HUES48 (cell line): ENCODE data around the gene SLC23A3.

Source experiments
- H3K27ac ChIP-seq: one replicate; pipeline ENCODE4 v1.7.0; 2013; ENCODE audit warnings: low read depth, low read length, inconsistent platforms
- H3K27me3 ChIP-seq: 2 replicates; pipeline ENCODE4 v1.6.1; 2013; ENCODE audit warnings: mild to moderate bottlenecking, low read length; ENCODE audit not compliant: control insufficient read depth, insufficient read depth
- H3K36me3 ChIP-seq: 2 replicates; pipeline ENCODE4 v1.6.1; 2013; ENCODE audit warnings: low read length; ENCODE audit not compliant: control insufficient read depth, insufficient read depth
- H3K4me1 ChIP-seq: 2 replicates; pipeline ENCODE4 v1.6.1; 2013; ENCODE audit warnings: mild to moderate bottlenecking, low read length; ENCODE audit not compliant: control insufficient read depth, insufficient read depth
- H3K4me3 ChIP-seq: 2 replicates; pipeline ENCODE4 v1.5.1; 2013; ENCODE audit warnings: mild to moderate bottlenecking, low read depth, low read length
- H3K9ac ChIP-seq: 2 replicates; pipeline ENCODE4 v1.6.1; 2013; ENCODE audit warnings: mild to moderate bottlenecking, low read depth, low read length, moderate library complexity
- H3K9me3 ChIP-seq: 2 replicates; pipeline ENCODE4 v1.6.1; 2013; ENCODE audit warnings: low read length; ENCODE audit not compliant: control insufficient read depth, insufficient read depth

The SLC23A3 gene

DNA sequence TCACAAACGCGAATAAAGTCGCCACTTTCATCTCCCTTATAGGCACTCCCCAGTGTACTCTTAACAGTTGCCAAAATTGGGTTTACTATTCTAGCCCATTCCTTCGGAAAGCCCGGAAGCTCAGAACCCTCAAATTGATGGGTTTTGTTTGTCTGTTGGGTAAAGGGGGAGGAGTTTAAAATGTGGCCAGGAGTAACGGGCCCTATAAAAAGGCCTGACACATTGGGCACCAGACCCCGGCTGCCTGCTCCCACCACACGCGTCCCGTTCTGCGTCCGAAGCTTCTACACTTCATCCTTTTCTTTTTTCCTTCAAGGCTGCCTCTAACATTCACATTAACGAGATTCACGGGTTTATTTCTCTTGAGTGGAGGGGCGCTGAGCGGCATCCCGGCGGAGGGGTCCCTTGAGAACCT is 10.1 kb downstream of the SLC23A3 start:
- peaks cover 13% of the 10 kb centered on the region for H3K36me3 ChIP-seq
- H3K27me3 ChIP-seq: no peaks in the 10 kb centered on the region
- peaks cover 10% of the 10 kb centered on the region for H3K4me1 ChIP-seq
- H3K4me3 ChIP-seq: peak overlapping the region; percentile 94
- H3K9me3 ChIP-seq: no peaks in the 10 kb centered on the region
- H3K27ac ChIP-seq: no peak overlapping the region
- no peak overlapping the region for H3K9ac ChIP-seq

DNA sequence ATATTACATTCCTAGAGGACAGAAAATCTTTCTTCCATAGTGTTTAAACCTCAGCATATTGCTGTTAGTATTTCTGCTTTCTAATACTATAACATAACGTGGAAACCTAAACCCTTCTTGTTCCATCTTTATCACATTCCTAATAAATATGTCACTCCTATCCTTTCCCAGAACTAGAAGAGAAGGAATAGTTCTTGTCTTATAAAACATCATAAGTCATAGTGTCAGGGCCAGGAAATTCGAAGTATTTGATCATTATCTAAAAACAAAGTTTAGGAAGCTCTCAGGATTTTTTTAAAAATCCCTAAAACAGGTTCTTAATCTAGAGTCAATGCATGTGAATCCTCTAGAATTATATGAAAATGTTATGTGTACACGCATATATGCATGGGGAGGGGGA is 11.2 kb downstream of the SLC23A3 start:
- peaks cover 10% of the 10 kb centered on the region for H3K4me1 ChIP-seq
- H3K27ac ChIP-seq: no peak overlapping the region
- H3K27me3 ChIP-seq: no peaks in the 10 kb centered on the region
- H3K9me3 ChIP-seq: no peaks in the 10 kb centered on the region
- peaks cover 23% of the 10 kb centered on the region for H3K36me3 ChIP-seq
- H3K9ac ChIP-seq: no peak overlapping the region
- no peak overlapping the region for H3K4me3 ChIP-seq

DNA sequence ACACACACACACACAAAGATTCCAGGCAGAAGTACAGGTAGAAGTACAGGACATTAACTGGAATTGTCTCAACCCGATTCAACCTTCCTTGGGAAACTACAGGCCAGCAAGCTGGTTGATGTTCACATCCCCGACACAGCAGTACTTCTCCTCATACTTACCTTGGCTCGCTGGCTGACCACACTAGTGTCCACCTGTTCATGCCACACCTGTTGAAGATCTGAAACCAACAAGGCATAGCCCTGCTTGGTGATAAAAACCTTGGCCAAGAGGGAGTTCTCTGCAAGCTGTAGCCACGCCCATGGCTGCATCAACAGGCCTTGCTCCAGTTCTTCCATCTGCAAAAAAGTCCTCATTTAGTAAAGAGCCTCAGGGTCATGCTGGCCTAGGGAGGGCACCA is 11.8 kb downstream of the SLC23A3 start:
- Histone ChIP-seq H3K4me1 (peaks cover 10% of the 10 kb centered on the region), H3K9ac (no peak overlapping the region), H3K27ac (no peak overlapping the region), H3K36me3 (peaks cover 26% of the 10 kb centered on the region), H3K9me3 (no peaks in the 10 kb centered on the region), H3K27me3 (no peaks in the 10 kb centered on the region), H3K4me3 (no peak overlapping the region)

DNA sequence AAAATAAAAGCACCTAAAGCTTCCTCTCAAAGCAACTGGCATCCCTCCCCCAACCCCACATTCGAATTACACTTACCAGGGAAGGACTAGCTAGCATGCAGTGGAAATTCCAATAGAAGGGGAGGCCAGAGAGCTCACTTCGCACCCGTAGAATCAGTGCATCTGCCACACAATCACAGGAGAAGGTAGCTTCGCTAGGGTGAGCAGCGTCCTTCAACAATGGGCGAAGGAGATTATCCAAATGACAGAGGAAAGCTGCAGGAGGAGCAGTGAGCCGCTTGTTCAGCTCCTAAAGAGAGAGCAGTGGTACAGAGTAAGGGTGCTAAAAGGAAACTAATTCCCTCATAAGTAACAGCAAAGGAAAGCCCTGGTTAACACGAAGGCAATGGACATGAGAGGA is 12.4 kb downstream of the SLC23A3 start:
- peaks cover 28% of the 10 kb centered on the region for H3K36me3 ChIP-seq
- H3K9me3 ChIP-seq: no peaks in the 10 kb centered on the region
- H3K9ac ChIP-seq: no peak overlapping the region
- H3K4me1 ChIP-seq: peaks cover 10% of the 10 kb centered on the region
- H3K4me3 ChIP-seq: no peak overlapping the region
- no peak overlapping the region for H3K27ac ChIP-seq
- H3K27me3 ChIP-seq: no peaks in the 10 kb centered on the region

DNA sequence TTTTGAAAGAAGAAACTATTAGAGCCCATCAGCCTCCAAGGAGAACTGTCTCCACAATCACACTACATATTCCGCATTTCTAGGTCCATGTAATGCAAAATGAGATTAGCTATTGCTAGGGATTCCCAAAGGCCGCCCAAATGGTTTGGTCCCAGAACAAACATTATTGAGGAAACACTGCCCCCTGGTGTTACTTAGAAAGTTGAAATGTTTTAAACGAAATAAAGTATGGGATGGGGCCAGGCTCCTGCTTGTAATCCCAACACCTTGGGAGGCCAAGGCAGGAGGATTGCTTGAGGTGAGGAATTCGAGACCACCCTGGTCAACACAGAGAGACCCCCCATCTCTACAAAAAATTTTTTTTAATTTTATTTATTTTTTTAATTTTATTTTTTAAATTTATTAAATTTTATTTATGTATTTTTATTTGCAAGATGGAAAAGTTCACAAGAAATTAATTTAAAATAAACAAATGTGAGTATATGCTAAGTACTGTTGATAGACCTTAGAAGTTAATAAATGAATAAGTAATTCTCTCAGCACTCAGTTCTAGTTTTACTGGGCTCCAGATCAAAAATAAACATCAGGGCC is 14.7 kb downstream of the SLC23A3 start:
- Histone ChIP-seq H3K27me3 (no peaks in the 10 kb centered on the region), H3K27ac (no peak overlapping the region), H3K4me1 (0 out of 2 replicates have a peak, but pooled peaks cover 4% of the 10 kb centered on the region), H3K9ac (no peak overlapping the region), H3K36me3 (peaks cover 31% of the 10 kb centered on the region), H3K9me3 (no peaks in the 10 kb centered on the region), H3K4me3 (no peak overlapping the region)

DNA sequence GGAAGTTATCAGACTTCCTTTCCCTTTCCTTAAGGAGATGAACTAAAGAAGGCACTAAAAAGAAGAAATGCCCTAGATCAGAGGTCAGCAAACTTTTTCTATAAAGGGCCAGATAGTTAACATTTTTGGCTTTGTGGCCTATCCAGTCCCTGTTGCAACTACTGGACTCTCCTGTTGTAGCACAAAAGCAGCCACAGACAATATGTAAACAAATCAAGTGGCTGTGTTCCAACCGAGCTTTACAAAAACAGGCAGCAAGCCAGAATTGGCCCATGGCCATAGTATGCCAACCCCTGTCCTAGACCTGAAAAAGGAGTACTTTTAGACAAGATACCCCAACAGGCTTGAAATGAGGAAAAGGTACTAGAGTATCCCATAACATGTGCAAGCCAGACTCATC is 20.2 kb downstream of the SLC23A3 start:
- H3K36me3 ChIP-seq: peaks cover 34% of the 10 kb centered on the region
- no peaks in the 10 kb centered on the region for H3K9me3 ChIP-seq
- H3K4me1 ChIP-seq: no peaks in the 10 kb centered on the region
- no peak overlapping the region for H3K9ac ChIP-seq
- no peak overlapping the region for H3K27ac ChIP-seq
- no peaks in the 10 kb centered on the region for H3K27me3 ChIP-seq
- no peak overlapping the region for H3K4me3 ChIP-seq

DNA sequence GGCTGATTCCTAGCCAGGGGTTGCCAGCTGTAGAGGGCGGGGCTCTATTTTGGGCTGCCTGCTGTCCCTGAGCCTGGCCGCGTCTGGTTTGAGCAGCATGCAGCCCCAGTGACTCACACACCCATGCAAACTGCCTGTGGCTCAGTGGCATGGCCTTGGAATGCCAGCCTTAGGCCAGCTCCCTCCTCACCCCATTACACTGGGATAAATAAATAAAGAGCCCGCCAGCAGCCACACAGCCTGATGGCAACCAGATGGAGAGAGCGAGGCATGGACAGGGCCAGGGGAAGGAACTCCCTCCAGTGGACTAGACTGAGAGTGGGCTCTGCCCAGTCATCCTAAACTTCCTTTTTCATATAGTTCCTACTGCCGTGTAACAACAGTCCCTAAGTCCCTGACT is 27.5 kb downstream of the SLC23A3 start:
- no peak overlapping the region for H3K9ac ChIP-seq
- H3K4me3 ChIP-seq: no peak overlapping the region
- no peaks in the 10 kb centered on the region for H3K4me1 ChIP-seq
- no peaks in the 10 kb centered on the region for H3K27me3 ChIP-seq
- peaks cover 33% of the 10 kb centered on the region; the same call in 1 of the 2 replicates for H3K36me3 ChIP-seq
- no peak overlapping the region for H3K27ac ChIP-seq
- H3K9me3 ChIP-seq: no peaks in the 10 kb centered on the region

DNA sequence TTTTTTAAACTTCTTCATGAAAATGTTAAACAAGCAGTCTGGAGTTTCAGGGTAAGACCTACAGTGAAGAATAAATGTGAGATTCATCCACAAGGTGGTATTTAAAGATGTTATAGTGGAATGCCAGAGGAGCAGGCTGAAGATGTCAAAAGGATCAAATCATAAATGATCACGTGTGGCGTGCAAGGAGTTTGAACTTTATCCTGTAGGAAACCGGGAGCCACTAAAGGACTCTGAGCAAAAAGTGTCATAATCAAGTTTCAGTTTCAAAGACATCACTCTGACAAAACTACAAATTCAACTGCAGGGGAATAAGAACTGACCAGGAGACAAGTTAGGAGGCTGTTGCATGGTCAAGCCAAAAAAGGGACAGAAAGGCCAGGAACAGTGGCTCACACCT is 29.1 kb downstream of the SLC23A3 start:
- H3K27ac ChIP-seq: no peak overlapping the region
- no peaks in the 10 kb centered on the region for H3K27me3 ChIP-seq
- H3K9me3 ChIP-seq: no peaks in the 10 kb centered on the region
- peaks cover 22% of the 10 kb centered on the region; the same call in 1 of the 2 replicates for H3K36me3 ChIP-seq
- no peak overlapping the region for H3K4me3 ChIP-seq
- no peak overlapping the region for H3K9ac ChIP-seq
- no peaks in the 10 kb centered on the region for H3K4me1 ChIP-seq

DNA sequence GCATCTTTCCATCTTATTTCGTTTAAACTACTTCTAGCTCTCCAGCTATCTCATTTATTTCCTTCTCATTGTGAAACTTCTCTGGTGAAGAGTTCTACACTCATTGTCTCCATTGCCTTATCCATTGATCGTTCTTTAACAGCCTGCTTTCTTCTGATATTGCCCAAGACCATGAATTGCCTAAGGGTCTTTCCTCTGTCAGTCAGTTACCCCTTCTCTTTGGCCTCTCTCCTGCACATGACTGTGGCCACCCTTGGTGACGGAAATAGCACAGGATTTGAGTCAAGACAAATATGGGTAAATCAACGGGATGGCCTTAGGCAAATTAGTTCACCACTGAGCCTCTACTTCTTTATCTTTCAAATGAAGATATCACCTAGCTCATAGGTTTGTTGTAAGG is 35.9 kb downstream of the SLC23A3 start:
- no peak overlapping the region for H3K27ac ChIP-seq
- H3K27me3 ChIP-seq: no peaks in the 10 kb centered on the region
- H3K9me3 ChIP-seq: no peaks in the 10 kb centered on the region
- no peaks in the 10 kb centered on the region for H3K4me1 ChIP-seq
- no peak overlapping the region for H3K9ac ChIP-seq
- H3K36me3 ChIP-seq: no peaks in the 10 kb centered on the region
- H3K4me3 ChIP-seq: no peak overlapping the region

DNA sequence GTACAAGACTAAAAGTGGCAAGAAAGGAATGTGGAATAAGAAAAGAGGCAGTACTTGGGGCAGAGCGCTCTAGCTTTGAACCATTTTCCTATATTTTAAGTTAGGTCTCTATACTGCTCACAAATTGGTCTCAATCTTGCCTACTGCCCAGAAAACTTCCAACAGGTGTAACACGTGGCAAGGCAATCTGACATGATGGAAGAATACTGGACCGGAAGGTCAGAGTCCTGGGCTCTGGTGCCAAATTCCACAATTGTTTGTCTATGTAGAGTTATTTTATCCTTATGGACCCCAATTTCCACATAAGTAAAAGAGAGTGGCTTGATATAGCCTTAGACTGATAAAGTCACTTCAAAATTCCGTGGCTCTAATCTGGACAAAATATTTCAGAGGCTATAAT is 38.1 kb downstream of the SLC23A3 start:
- Histone ChIP-seq H3K9ac (no peak overlapping the region), H3K27me3 (no peaks in the 10 kb centered on the region), H3K4me3 (no peak overlapping the region), H3K4me1 (no peaks in the 10 kb centered on the region), H3K36me3 (no peaks in the 10 kb centered on the region), H3K27ac (no peak overlapping the region), H3K9me3 (no peaks in the 10 kb centered on the region)

DNA sequence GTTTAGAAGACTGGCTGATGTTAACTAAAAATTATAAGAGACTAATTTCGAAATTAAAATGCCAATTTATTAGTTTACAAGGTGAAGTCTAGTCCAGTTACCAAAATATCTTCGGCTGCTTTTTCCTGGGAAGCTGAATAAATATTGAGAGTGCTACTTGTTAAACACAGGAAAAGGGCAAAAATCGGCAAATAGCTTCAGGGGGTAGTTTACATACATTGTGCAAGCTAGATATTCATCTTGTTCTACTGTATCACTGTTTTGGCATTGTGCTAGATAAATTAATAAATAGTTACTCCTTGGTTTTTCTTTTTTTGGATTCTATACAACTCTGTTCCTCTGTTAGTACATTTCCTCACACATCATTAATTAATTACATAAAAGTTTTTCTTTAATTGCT is 38.5 kb downstream of the SLC23A3 start:
- Histone ChIP-seq H3K9me3 (no peaks in the 10 kb centered on the region), H3K27ac (no peak overlapping the region), H3K36me3 (no peaks in the 10 kb centered on the region), H3K9ac (no peak overlapping the region), H3K4me1 (no peaks in the 10 kb centered on the region), H3K4me3 (no peak overlapping the region), H3K27me3 (no peaks in the 10 kb centered on the region)

DNA sequence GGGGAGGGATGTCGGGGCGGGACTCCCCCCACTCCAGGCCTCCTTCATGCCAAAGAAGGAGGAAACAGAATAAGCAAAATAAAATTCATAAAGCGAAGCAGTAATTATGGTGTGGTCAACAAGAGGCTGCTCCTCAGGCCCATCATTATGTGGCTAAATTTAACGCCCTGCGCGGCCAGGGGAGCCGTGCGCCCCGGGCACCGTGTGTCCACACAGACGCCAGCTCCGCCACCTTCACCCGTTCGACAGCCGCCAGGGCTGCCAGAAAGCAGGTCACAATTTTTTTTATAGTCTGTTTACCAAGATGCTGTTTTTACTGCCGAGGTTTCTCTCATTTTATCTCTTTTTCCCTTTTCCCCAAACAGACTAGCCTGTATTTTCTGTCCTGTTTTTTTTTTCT is 40.2 kb downstream of the SLC23A3 start:
- Histone ChIP-seq H3K9me3 (no peaks in the 10 kb centered on the region), H3K36me3 (no peaks in the 10 kb centered on the region), H3K4me1 (no peaks in the 10 kb centered on the region), H3K27ac (no peak overlapping the region), H3K27me3 (no peaks in the 10 kb centered on the region), H3K9ac (no peak overlapping the region), H3K4me3 (no peak overlapping the region)
